Amniotic epithelial cell (primary cell): Measurements from ENCODE around the gene CCDC18.
A peak's percentile ranks its signal among the peaks of the same experiment; 100 is the strongest.
"Not testable (repeated sequence)": the region's sequence is repeated elsewhere in the genome, so short reads cannot be mapped to it uniquely, and the experiment has no call there.

Source experiments
- DNase-seq: peaks from one replicate; pipeline ENCODE4 v3.0.0-alpha.2; 2010; ENCODE audit warnings: low read depth

Gene CCDC18

GRCh38 chr1:93180723-93181613 is at the start of gene CCDC18:
Gene CCDC18, plus strand, starts transcription at chr1:93180724. Its CDS starts 2,638 bp downstream, at chr1:93183362.
- DNase-seq = peak; percentile 39

GRCh38 chr1:93132638-93133037 is 47.9 kb upstream of the CCDC18 start:
- DNase-seq = no peak

GRCh38 chr1:93136445-93136844 is 44.1 kb upstream of the CCDC18 start:
- DNase-seq = no peak

GRCh38 chr1:93137604-93138292 is 42.8 kb upstream of the CCDC18 start:
- no peak for DNase-seq

- DNase-seq = peak; percentile 20
Measured at GRCh38 chr1:93140106-93140505, 40.4 kb upstream of the CCDC18 start.

- no peak for DNase-seq
Measured at GRCh38 chr1:93142161-93142560, 38.4 kb upstream of the CCDC18 start.

GRCh38 chr1:93143136-93143535 is 37.4 kb upstream of the CCDC18 start:
- DNase-seq = peak; percentile 14

GRCh38 chr1:93143769-93144168 is 36.8 kb upstream of the CCDC18 start:
- no peak for DNase-seq

- peak; percentile 43 for DNase-seq
Measured at GRCh38 chr1:93148001-93148400, 32.5 kb upstream of the CCDC18 start.

- DNase-seq = no peak
Measured at GRCh38 chr1:93150729-93151128, 29.8 kb upstream of the CCDC18 start.

- DNase-seq = no peak
Measured at GRCh38 chr1:93151474-93151873, 29.1 kb upstream of the CCDC18 start.

- no peak for DNase-seq
Measured at GRCh38 chr1:93152835-93153234, 27.7 kb upstream of the CCDC18 start.

GRCh38 chr1:93154898-93155297 is 25.6 kb upstream of the CCDC18 start:
- DNase-seq = no peak

- no peak for DNase-seq
Measured at GRCh38 chr1:93155335-93155734, 25.2 kb upstream of the CCDC18 start.

- no peak for DNase-seq
Measured at GRCh38 chr1:93159337-93159736, 21.2 kb upstream of the CCDC18 start.

GRCh38 chr1:93163314-93163713 is 17.2 kb upstream of the CCDC18 start:
- not testable (repeated sequence) for DNase-seq

- DNase-seq = no peak
Measured at GRCh38 chr1:93164816-93165215, 15.7 kb upstream of the CCDC18 start.

GRCh38 chr1:93165895-93166294 is 14.6 kb upstream of the CCDC18 start:
- DNase-seq = not testable (repeated sequence)

GRCh38 chr1:93167006-93167405 is 13.5 kb upstream of the CCDC18 start:
- no peak for DNase-seq

- DNase-seq = not testable (repeated sequence)
Measured at GRCh38 chr1:93170141-93170678, 10.3 kb upstream of the CCDC18 start.

- DNase-seq = peak; percentile 24
Measured at GRCh38 chr1:93171549-93172034, 8.9 kb upstream of the CCDC18 start.

- DNase-seq = peak; percentile 18
Measured at GRCh38 chr1:93172778-93173177, 7.7 kb upstream of the CCDC18 start.

GRCh38 chr1:93174638-93175037 is 5.9 kb upstream of the CCDC18 start:
- DNase-seq = not testable (repeated sequence)
